ENCODE results near the gene PIEZO2. TPM values are rescaled to one million over a fixed set of nuclear protein-coding genes. Genes with fewer than 3 reads are reported as not detected.

Gene PIEZO2
- total RNA-seq, 1 donor from 2014 or later: 134 TPM

- Mint-ChIP-seq H3K27ac (ENCODE audit: unreplicated experiment) (no peak overlapping the region), H3K4me1 (ENCODE audit: unreplicated experiment) (no peaks in the 10 kb centered on the region), H3K36me3 (ENCODE audit: unreplicated experiment) (peaks cover 49% of the 10 kb centered on the region), H3K9me3 (ENCODE audit: unreplicated experiment) (no peaks in the 10 kb centered on the region), H3K4me3 (ENCODE audit: unreplicated experiment) (no peak overlapping the region), H3K27me3 (ENCODE audit: unreplicated experiment) (no peaks in the 10 kb centered on the region)
- no peak for TF ChIP-seq CTCF (IDR thresholded peaks at IDR 0.05)
- no peak for DNase-seq (ENCODE audit: extremely low spot score, unreplicated experiment)
These were observed 388.4 kb downstream of the PIEZO2 start for GRCh38 chr18:10760986-10761385.

- TF ChIP-seq CTCF (IDR thresholded peaks at IDR 0.05): no peak
These were observed 390.1 kb downstream of the PIEZO2 start for GRCh38 chr18:10759241-10759640.

GRCh38 chr18:10757946-10758345 is 391.4 kb downstream of the PIEZO2 start:
- Mint-ChIP-seq H3K4me1 (ENCODE audit: unreplicated experiment) (no peaks in the 10 kb centered on the region), H3K9me3 (ENCODE audit: unreplicated experiment) (no peaks in the 10 kb centered on the region), H3K27me3 (ENCODE audit: unreplicated experiment) (no peaks in the 10 kb centered on the region), H3K4me3 (ENCODE audit: unreplicated experiment) (no peak overlapping the region), H3K36me3 (ENCODE audit: unreplicated experiment) (peaks cover 38% of the 10 kb centered on the region), H3K27ac (ENCODE audit: unreplicated experiment) (no peak overlapping the region)
- no peak for TF ChIP-seq CTCF (IDR thresholded peaks at IDR 0.05)
- DNase-seq (ENCODE audit: extremely low spot score, unreplicated experiment): no peak

More at GRCh38 chr18:10759241-10759640, 390.1 kb downstream of the PIEZO2 start:
- Mint-ChIP-seq H3K4me3 (ENCODE audit: unreplicated experiment) (no peak overlapping the region), H3K27me3 (ENCODE audit: unreplicated experiment) (no peaks in the 10 kb centered on the region), H3K9me3 (ENCODE audit: unreplicated experiment) (no peaks in the 10 kb centered on the region), H3K36me3 (ENCODE audit: unreplicated experiment) (peaks cover 36% of the 10 kb centered on the region), H3K4me1 (ENCODE audit: unreplicated experiment) (no peaks in the 10 kb centered on the region), H3K27ac (ENCODE audit: unreplicated experiment) (no peak overlapping the region)
- DNase-seq (ENCODE audit: extremely low spot score, unreplicated experiment): no peak

GRCh38 chr18:10757349-10757748 is 392.0 kb downstream of the PIEZO2 start:
- Mint-ChIP-seq H3K27me3 (ENCODE audit: unreplicated experiment) (no peaks in the 10 kb centered on the region), H3K4me3 (ENCODE audit: unreplicated experiment) (no peak overlapping the region), H3K27ac (ENCODE audit: unreplicated experiment) (no peak overlapping the region), H3K9me3 (ENCODE audit: unreplicated experiment) (no peaks in the 10 kb centered on the region), H3K36me3 (ENCODE audit: unreplicated experiment) (peaks cover 35% of the 10 kb centered on the region), H3K4me1 (ENCODE audit: unreplicated experiment) (no peaks in the 10 kb centered on the region)
- TF ChIP-seq CTCF (IDR thresholded peaks at IDR 0.05): no peak
- no peak for DNase-seq (ENCODE audit: extremely low spot score, unreplicated experiment)

GRCh38 chr18:10755855-10756254 is 393.5 kb downstream of the PIEZO2 start:
- TF ChIP-seq CTCF (IDR thresholded peaks at IDR 0.05): no peak
- no peak overlapping the region for H3K4me3 Mint-ChIP-seq (ENCODE audit: unreplicated experiment)
- H3K9me3 Mint-ChIP-seq (ENCODE audit: unreplicated experiment): no peaks in the 10 kb centered on the region
- H3K27ac Mint-ChIP-seq (ENCODE audit: unreplicated experiment): no peak overlapping the region
- no peaks in the 10 kb centered on the region for H3K4me1 Mint-ChIP-seq (ENCODE audit: unreplicated experiment)
- no peak for DNase-seq (ENCODE audit: extremely low spot score, unreplicated experiment)
- H3K27me3 Mint-ChIP-seq (ENCODE audit: unreplicated experiment): no peaks in the 10 kb centered on the region
- H3K36me3 Mint-ChIP-seq (ENCODE audit: unreplicated experiment): peaks cover 45% of the 10 kb centered on the region
